GM23248 (cell line): ENCODE measurements around the gene ARMC12. TPM values are rescaled to one million over a fixed set of nuclear protein-coding genes. Genes with fewer than 3 reads are reported as not detected.

Experiments
- DNase-seq: peaks from one replicate; pipeline ENCODE4 v3.0.0-alpha.2; 2015
- H2AFZ ChIP-seq: fragments of 200-600 bp; sonication (generic); 2 replicates; pipeline ENCODE4 v1.6.1; 2016; ENCODE audit warnings: antibody characterized with exemption
- H3F3A ChIP-seq: fragments of 200-600 bp; sonication (generic); 2 replicates; pipeline ENCODE4 v1.6.1; 2016; ENCODE audit warnings: mild to moderate bottlenecking, antibody characterized with exemption, mixed run types; ENCODE audit not compliant: insufficient read depth
- H3K27ac ChIP-seq: fragments of 200-600 bp; sonication (generic); 2 replicates; pipeline ENCODE4 v1.5.1; 2016; ENCODE audit warnings: mild to moderate bottlenecking
- H3K27me3 ChIP-seq: fragments of 200-600 bp; sonication (generic); replicated peaks from 2 replicates; pipeline ENCODE4 v1.6.1; 2016; ENCODE audit warnings: mild to moderate bottlenecking; ENCODE audit not compliant: insufficient read depth
- H3K36me3 ChIP-seq: fragments of 200-600 bp; sonication (generic); 2 replicates; pipeline ENCODE4 v1.6.1; 2016; ENCODE audit warnings: low read depth, mild to moderate bottlenecking
- H3K4me1 ChIP-seq: fragments of 200-600 bp; sonication (generic); 2 replicates; pipeline ENCODE4 v1.6.1; 2016; ENCODE audit warnings: mild to moderate bottlenecking; ENCODE audit not compliant: insufficient read depth
- H3K4me2 ChIP-seq: fragments of 200-600 bp; sonication (generic); one replicate; pipeline ENCODE4 v1.6.1; 2016; ENCODE audit warnings: mild to moderate bottlenecking; ENCODE audit not compliant: unreplicated experiment
- H3K4me3 ChIP-seq: fragments of 200-600 bp; sonication (generic); 2 replicates; pipeline ENCODE4 v1.5.1; 2016; ENCODE audit warnings: mild to moderate bottlenecking
- H3K79me2 ChIP-seq: fragments of 200-600 bp; sonication (generic); 2 replicates; pipeline ENCODE4 v1.6.1; 2016; ENCODE audit warnings: mild to moderate bottlenecking; ENCODE audit not compliant: insufficient read depth
- H3K9ac ChIP-seq: fragments of 200-600 bp; sonication (generic); 2 replicates; pipeline ENCODE4 v1.6.1; 2016; ENCODE audit warnings: mild to moderate bottlenecking
- H3K9me2 ChIP-seq: fragments of 200-600 bp; sonication (generic); 2 replicates; pipeline ENCODE4 v1.6.1; 2016; ENCODE audit warnings: mixed run types, mild to moderate bottlenecking, moderate library complexity; ENCODE audit not compliant: insufficient read depth
- H3K9me3 ChIP-seq: fragments of 200-600 bp; sonication (generic); one replicate; pipeline ENCODE4 v1.6.1; 2017; ENCODE audit warnings: low read depth
- H4K20me1 ChIP-seq: fragments of 200-600 bp; sonication (generic); 2 replicates; pipeline ENCODE4 v1.6.0; 2016; ENCODE audit not compliant: insufficient read depth
- EZH2 ChIP-seq: fragments of 200-600 bp; sonication (generic); IDR thresholded peaks from 2 replicates; pipeline ENCODE4 v1.6.1; 2018; ENCODE audit warnings: antibody characterized with exemption, mild to moderate bottlenecking; ENCODE audit not compliant: insufficient read depth, poor library complexity, severe bottlenecking
- EZH2phosphoT487 ChIP-seq: fragments of 200-600 bp; sonication (generic); IDR thresholded peaks from 2 replicates; pipeline ENCODE4 v1.6.1; 2018; ENCODE audit warnings: antibody characterized with exemption, moderate library complexity, mild to moderate bottlenecking, low read depth; ENCODE audit not compliant: insufficient read depth
- WGBS, 2 experiments: methylation state at CpG; one replicate each; pipeline ENCODE4 v1.1.6; 2015 to 2017; ENCODE audit warnings: low lambda C conversion rate in 2 of 2, low coverage in 1 of 2; ENCODE audit errors: missing lambda C conversion rate in 2 of 2; 5-methylcytosine and 5-hydroxymethylcytosine counted together
- in situ Hi-C: fragments of 300-500 bp; cut with MboI; formaldehyde crosslinking; loops from 2 replicates; pipeline ENCODE4 v1.15.0; 2020
- polyA plus RNA-seq: library from polyadenylated mRNA; unstranded; fragments of >200 nt; fragmentation: Nextera tagmentation; extraction: Ambion mirVana; gene quantifications from 2 replicates; pipeline ENCODE4 v1.2.1, GENCODE V29; 2016
- total RNA-seq: library from RNA; depleted of rRNA; stranded (reverse); fragments of >200 nt; shearing (Covaris generic); gene quantifications from 2 replicates; pipeline ENCODE4 v1.2.3, GENCODE V29; 2014

The ARMC12 gene
- total and polyA plus RNA-seq, 2 experiments from 2014 or later = 0.26 TPM; not detected in 1

GRCh38 chr6:35778437-35778836 is 41.6 kb downstream of the ARMC12 start:
- in situ Hi-C loops = no loop called here
- Histone ChIP-seq H3K4me2 (no peak overlapping the region), H3K27ac (no peak overlapping the region), H3K36me3 (no peaks in the 10 kb centered on the region), H2AFZ (no peak overlapping the region), H3K4me1 (no peaks in the 10 kb centered on the region), H3K4me3 (no peak overlapping the region), H3F3A (no peaks in the 10 kb centered on the region), H3K9ac (no peak overlapping the region), H3K9me2 (no peaks in the 10 kb centered on the region), H3K9me3 (no peaks in the 10 kb centered on the region), H3K79me2 (no peaks in the 10 kb centered on the region), H3K27me3 (peaks cover 9% of the 10 kb centered on the region), H4K20me1 (no peaks in the 10 kb centered on the region)
- WGBS, 2 experiments = 66 to 67% methylated on average over 2 of the region's 2 CpGs
- TF ChIP-seq EZH2 (no peak), EZH2phosphoT487 (no peak)
- DNase-seq = no peak

GRCh38 chr6:35780719-35781118 is 43.9 kb downstream of the ARMC12 start, which contains the start of gene CLPSL1:
TSS of gene CLPSL1 (plus strand) at chr6:35781019. CDS start at chr6:35781111, 92 bp downstream.
- no peak within 1 kb of the TSS for H3K9ac ChIP-seq
- 78 to 82% methylated on average over 7 of the region's 7 CpGs for WGBS, 2 experiments
- no peaks in the 10 kb centered on the region for H3K4me1 ChIP-seq
- H3K27ac ChIP-seq = no peak within 1 kb of the TSS
- H3K9me2 ChIP-seq = no peaks in the 10 kb centered on the region
- no peak for TF ChIP-seq EZH2phosphoT487
- no peak for TF ChIP-seq EZH2
- H3K9me3 ChIP-seq = no peaks in the 10 kb centered on the region
- H2AFZ ChIP-seq = no peak within 1 kb of the TSS
- H3K4me3 ChIP-seq = no peak within 1 kb of the TSS
- H3K27me3 ChIP-seq = peaks cover 6% of the 10 kb centered on the region
- DNase-seq = no peak
- H3K36me3 ChIP-seq = no peaks in the 10 kb centered on the region
- no peaks in the 10 kb centered on the region for H3F3A ChIP-seq
- H4K20me1 ChIP-seq = no peaks in the 10 kb centered on the region
- in situ Hi-C loops = no loop called here
- H3K79me2 ChIP-seq = no peaks in the 10 kb centered on the region
- no peak within 1 kb of the TSS for H3K4me2 ChIP-seq

GRCh38 chr6:35781290-35781689 is 44.5 kb downstream of the ARMC12 start:
- Histone ChIP-seq H3K9ac (no peak overlapping the region), H3K79me2 (no peaks in the 10 kb centered on the region), H3K27me3 (peaks cover 3% of the 10 kb centered on the region), H3K9me2 (no peaks in the 10 kb centered on the region), H3K27ac (no peak overlapping the region), H2AFZ (no peak overlapping the region), H3K4me1 (no peaks in the 10 kb centered on the region), H3K4me3 (no peak overlapping the region), H3K9me3 (no peaks in the 10 kb centered on the region), H3F3A (no peaks in the 10 kb centered on the region), H4K20me1 (no peaks in the 10 kb centered on the region), H3K4me2 (no peak overlapping the region), H3K36me3 (no peaks in the 10 kb centered on the region)
- WGBS, 2 experiments = 75 to 93% methylated on average over 2 of the region's 2 CpGs
- TF ChIP-seq EZH2 (no peak), EZH2phosphoT487 (no peak)
- no peak for DNase-seq
- in situ Hi-C loops = no loop called here

- no peak overlapping the region for H3K4me3 ChIP-seq
- H3K4me1 ChIP-seq = no peaks in the 10 kb centered on the region
- H4K20me1 ChIP-seq = no peaks in the 10 kb centered on the region
- no peak overlapping the region for H3K4me2 ChIP-seq
- no peak overlapping the region for H3K9ac ChIP-seq
- H3K79me2 ChIP-seq = no peaks in the 10 kb centered on the region
- DNase-seq = no peak
- H3K9me2 ChIP-seq = no peaks in the 10 kb centered on the region
- 49% methylated on average over 3 of the region's 3 CpGs for WGBS, 2 experiments
- in situ Hi-C loops = no loop called here
- H3K27me3 ChIP-seq = peaks cover 14% of the 10 kb centered on the region
- TF ChIP-seq EZH2phosphoT487 = no peak
- no peak for TF ChIP-seq EZH2
- H3K9me3 ChIP-seq = no peaks in the 10 kb centered on the region
- H3K36me3 ChIP-seq = no peaks in the 10 kb centered on the region
- H3K27ac ChIP-seq = no peak overlapping the region
- no peak overlapping the region for H2AFZ ChIP-seq
- H3F3A ChIP-seq = no peaks in the 10 kb centered on the region
These were observed 45.6 kb downstream of the ARMC12 start for GRCh38 chr6:35782424-35782823.

GRCh38 chr6:35784200-35784599 is 47.4 kb downstream of the ARMC12 start:
- no peaks in the 10 kb centered on the region for H4K20me1 ChIP-seq
- no peaks in the 10 kb centered on the region for H3F3A ChIP-seq
- TF ChIP-seq EZH2phosphoT487 (no peak), EZH2 (no peak)
- no peak overlapping the region for H3K9ac ChIP-seq
- H2AFZ ChIP-seq = no peak overlapping the region
- no peak overlapping the region for H3K4me2 ChIP-seq
- no peak for DNase-seq
- H3K79me2 ChIP-seq = no peaks in the 10 kb centered on the region
- H3K9me2 ChIP-seq = no peaks in the 10 kb centered on the region
- H3K9me3 ChIP-seq = no peaks in the 10 kb centered on the region
- peaks cover 30% of the 10 kb centered on the region for H3K27me3 ChIP-seq
- H3K27ac ChIP-seq = no peak overlapping the region
- no peaks in the 10 kb centered on the region for H3K4me1 ChIP-seq
- no peaks in the 10 kb centered on the region for H3K36me3 ChIP-seq
- 43 to 65% methylated on average over 2 of the region's 2 CpGs for WGBS, 2 experiments
- in situ Hi-C loops = no loop called here
- H3K4me3 ChIP-seq = no peak overlapping the region
